ENCODE data around the gene ANKRD36B. TPM values are rescaled to one million over a fixed set of nuclear protein-coding genes. Genes with fewer than 3 reads are reported as not detected.

The ANKRD36B gene
- polyA plus RNA-seq, result 10.6 and 16.6 TPM in 2 replicates

GRCh38 chr2:97589598-97590510 is at the start of gene ANKRD36B:
Gene ANKRD36B (minus strand): TSS chr2:97589877. CDS start chr2:97589685, 192 bp downstream.

Other genes with a start within 250 kb of the ANKRD36B start
- gene COX5B, start 56.2 kb upstream of the ANKRD36B start, polyA plus RNA-seq, result 769 and 784 TPM in 2 replicates
- gene ACTR1B, start 74.2 kb upstream of the ANKRD36B start, polyA plus RNA-seq, result 5.9 and 7.6 TPM in 2 replicates
- 0.56 and 2.0 TPM in 2 replicates for gene C2orf92, start 79.8 kb upstream of the ANKRD36B start, polyA plus RNA-seq
- not detected in 2 replicates for gene ZAP70, start 123.7 kb upstream of the ANKRD36B start, polyA plus RNA-seq